ENCODE measurements around the gene TADA1. TPM values are rescaled to one million over a fixed set of nuclear protein-coding genes. Genes with fewer than 3 reads are reported as not detected.

TADA1 gene, protein sequence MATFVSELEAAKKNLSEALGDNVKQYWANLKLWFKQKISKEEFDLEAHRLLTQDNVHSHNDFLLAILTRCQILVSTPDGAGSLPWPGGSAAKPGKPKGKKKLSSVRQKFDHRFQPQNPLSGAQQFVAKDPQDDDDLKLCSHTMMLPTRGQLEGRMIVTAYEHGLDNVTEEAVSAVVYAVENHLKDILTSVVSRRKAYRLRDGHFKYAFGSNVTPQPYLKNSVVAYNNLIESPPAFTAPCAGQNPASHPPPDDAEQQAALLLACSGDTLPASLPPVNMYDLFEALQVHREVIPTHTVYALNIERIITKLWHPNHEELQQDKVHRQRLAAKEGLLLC
- total RNA-seq (2022) (14.7 and 15.9 TPM in 2 replicates), Bru-seq, nascent RNA (percentile 91 among the genes with signal in this experiment), BruChase-seq, experiment 1, labeled RNA remaining after a 6-hour chase (percentile 65 among the genes with signal in this experiment), BruChase-seq, experiment 2, labeled RNA remaining after a 2-hour chase (percentile 91 among the genes with signal in this experiment)
- long read RNA-seq, transcript TADA1-201 (8 exons, 2,159 nt): major isoform, 44 of 48 reads
- long read RNA-seq, partial matches to known transcripts: 0 of 48 reads
- long read RNA-seq, other reads (novel, unspliced or antisense): 4 of 48 reads

DNA sequence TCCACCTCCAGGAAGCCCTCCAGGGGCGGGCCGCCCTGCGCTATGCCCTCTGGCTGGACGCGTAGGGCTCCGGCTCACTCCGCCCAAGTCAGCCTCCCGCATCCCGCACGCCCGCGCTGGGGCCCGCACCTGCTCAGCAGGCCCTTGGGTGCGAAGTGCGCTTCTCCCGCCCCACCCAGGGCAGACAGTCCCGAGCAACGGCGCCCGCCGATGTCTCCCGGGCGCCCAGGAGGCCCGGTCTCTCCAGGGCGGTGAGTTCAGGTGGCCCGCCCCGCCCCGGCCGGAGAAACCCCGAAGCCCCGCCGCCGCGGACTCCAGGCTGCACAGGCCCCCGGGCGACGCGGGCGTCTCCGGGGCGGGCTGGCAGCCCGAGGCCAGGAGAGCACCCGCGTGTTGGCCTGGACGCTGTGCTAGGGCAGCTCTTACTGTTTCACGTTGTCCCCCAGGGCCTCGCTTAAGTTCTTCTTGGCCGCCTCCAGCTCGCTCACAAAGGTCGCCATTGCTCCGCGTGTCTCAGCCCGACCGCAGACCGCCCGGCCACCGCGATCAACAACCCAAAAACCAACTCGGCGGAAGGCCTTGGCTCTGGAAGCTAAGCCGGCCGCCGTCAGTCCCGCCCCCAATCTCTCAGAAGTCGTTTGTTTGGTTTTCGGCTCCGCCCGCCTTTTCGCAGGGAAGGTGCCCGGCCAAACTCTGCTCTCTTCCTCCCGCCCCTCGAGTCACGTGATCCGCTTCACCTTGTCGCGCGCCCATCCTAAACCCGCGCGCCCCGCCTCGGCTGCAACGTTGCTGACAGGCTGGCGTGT is at the start of gene TADA1:
Gene TADA1 (minus strand): TSS at position 531 of the 806 bp plus-strand sequence. CDS start 31 bp downstream, at position 500.
- CTCF ChIA-PET: interaction anchor here (0.5 to 6.3 kb wide), 9 partner anchors 27 to 535 kb away, joined by 3 to 67 read pairs (median 3); no protein-coding TSS in a partner anchor
- Mint-ChIP-seq H3K4me1 (ENCODE audit: insufficient read depth, unreplicated experiment) (peaks cover 38% of the 10 kb centered on the region), H3K9me3 (ENCODE audit: unreplicated experiment) (no peaks in the 10 kb centered on the region), H3K27ac (ENCODE audit: low read depth, unreplicated experiment) (peak within 1 kb of the TSS; percentile 95), H3K36me3 (ENCODE audit: insufficient read depth, unreplicated experiment) (peaks cover 19% of the 10 kb centered on the region), H3K27me3 (ENCODE audit: insufficient read depth, unreplicated experiment) (no peaks in the 10 kb centered on the region), H3K4me3 (ENCODE audit: unreplicated experiment) (peak within 1 kb of the TSS; percentile 92)
- peak; percentile 100 for DNase-seq (ENCODE audit: unreplicated experiment)
- no TSS peak for BruUV-seq (replicated peaks)
- intact Hi-C loops (cut with micrococcal nuclease): loop anchor here (2.0 kb wide), 1 partner anchor 37 kb away; the partner anchor contains the start of gene POGK
- POLR2A ChIA-PET: interaction anchor here (0.6 to 2.8 kb wide), 30 partner anchors 8 to 1245 kb away, joined by 3 to 46 read pairs (median 4); partner anchors contain the start of genes MGST3, POGK and POU2F1
- TF ChIP-seq, protein P1, sequence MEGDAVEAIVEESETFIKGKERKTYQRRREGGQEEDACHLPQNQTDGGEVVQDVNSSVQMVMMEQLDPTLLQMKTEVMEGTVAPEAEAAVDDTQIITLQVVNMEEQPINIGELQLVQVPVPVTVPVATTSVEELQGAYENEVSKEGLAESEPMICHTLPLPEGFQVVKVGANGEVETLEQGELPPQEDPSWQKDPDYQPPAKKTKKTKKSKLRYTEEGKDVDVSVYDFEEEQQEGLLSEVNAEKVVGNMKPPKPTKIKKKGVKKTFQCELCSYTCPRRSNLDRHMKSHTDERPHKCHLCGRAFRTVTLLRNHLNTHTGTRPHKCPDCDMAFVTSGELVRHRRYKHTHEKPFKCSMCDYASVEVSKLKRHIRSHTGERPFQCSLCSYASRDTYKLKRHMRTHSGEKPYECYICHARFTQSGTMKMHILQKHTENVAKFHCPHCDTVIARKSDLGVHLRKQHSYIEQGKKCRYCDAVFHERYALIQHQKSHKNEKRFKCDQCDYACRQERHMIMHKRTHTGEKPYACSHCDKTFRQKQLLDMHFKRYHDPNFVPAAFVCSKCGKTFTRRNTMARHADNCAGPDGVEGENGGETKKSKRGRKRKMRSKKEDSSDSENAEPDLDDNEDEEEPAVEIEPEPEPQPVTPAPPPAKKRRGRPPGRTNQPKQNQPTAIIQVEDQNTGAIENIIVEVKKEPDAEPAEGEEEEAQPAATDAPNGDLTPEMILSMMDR (IDR thresholded peaks at IDR 0.05; ENCODE audit: unreplicated experiment): no peak

DNA sequence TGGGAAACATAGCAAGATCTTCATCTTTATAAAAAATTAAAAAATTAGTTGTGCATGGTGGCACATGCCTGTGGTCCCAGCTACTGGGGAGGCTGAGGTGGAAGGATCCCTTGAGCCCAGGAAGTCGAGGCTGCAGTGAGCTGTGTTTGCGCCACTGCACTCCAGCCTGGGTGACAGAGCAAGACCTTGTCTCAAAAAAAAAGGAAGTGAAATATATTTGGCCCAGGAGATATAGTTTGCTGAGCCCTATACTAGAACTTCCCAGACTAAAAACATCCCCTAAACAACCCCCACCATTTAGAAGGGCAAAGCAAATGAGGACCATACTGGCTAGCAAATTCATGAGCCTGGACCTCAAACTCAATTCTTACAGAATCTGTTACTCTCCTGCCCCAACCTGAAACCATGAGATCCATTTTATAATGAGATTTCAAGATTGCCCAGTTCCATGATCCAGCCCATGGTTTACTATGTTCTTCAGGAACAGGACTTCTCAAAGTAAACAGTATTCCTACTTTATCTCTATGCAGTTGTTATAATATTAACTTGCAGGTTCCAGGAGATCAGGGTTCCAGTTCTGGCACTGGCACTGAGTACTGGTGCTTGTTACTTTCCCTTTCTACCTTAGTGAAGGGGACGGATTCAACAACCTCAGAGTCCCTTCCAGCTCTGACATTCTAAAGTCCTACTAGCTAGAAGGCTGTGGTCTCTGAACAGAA is 48.9 kb upstream of the TADA1 start:
- H3K4me3 Mint-ChIP-seq (ENCODE audit: unreplicated experiment): no peak overlapping the region
- H3K4me1 Mint-ChIP-seq (ENCODE audit: insufficient read depth, unreplicated experiment): peaks cover 6% of the 10 kb centered on the region
- no peaks in the 10 kb centered on the region for H3K36me3 Mint-ChIP-seq (ENCODE audit: insufficient read depth, unreplicated experiment)
- BruUV-seq (replicated peaks): no TSS peak
- TF ChIP-seq, protein P1 (IDR thresholded peaks at IDR 0.05; ENCODE audit: unreplicated experiment): no peak
- ChIA-PET POLR2A (no interaction called here), CTCF (interaction anchor here (0.6 to 5.5 kb wide), 6 partner anchors 13 to 134 kb away, joined by 3 to 54 read pairs (median 3); no protein-coding TSS in a partner anchor)
- no peak for DNase-seq (ENCODE audit: unreplicated experiment)
- no peak overlapping the region for H3K27ac Mint-ChIP-seq (ENCODE audit: low read depth, unreplicated experiment)
- no peaks in the 10 kb centered on the region for H3K9me3 Mint-ChIP-seq (ENCODE audit: unreplicated experiment)
- H3K27me3 Mint-ChIP-seq (ENCODE audit: insufficient read depth, unreplicated experiment): peaks cover 10% of the 10 kb centered on the region
- intact Hi-C loops (cut with micrococcal nuclease): no loop called here

DNA sequence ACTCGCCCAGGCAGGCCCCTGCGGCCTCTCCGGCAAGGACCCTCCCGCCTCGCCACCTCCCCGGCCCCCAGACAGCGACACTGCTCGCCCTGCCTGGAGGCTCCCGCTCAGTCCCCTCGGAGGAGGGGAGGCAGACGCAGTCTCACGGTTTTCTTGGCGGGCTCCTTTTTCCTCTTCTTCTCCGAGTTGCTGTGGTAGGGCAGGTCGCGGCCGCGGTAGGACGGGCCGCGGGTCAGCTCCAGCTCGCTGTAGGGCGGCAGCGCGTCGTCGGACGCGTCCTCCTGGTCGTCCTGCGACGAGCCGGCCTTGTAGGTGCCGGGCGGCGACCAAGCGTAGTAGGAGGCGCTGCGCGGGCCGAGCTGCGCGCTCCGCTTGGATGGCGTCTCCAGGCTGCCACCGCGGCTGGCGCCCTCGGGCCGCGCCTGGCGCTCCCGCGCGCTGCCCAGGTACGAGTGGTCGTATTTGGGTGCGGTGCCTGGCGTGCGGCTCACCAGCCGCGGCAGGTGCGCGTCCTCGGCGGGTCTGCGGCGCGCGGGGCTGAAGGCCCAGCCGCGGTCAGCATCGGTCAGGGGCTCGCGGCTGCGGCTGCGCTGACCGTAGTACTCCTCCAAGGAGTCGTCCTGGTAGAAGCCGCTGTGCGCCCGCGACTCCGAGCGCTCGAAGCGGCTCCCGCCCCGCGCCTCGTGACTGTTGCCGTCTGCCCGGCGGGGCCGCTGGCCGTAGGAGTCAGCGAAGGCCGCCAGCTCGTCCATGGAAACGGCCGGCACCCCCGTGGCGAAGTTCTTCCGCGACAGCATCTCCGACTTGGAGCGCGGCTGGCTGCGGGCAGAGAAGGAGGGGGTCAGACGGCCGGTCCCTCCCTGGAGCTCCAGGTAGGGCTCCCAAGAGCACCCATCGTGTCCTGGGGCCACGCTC is 44.8 kb upstream of the TADA1 start:
- Mint-ChIP-seq H3K4me3 (ENCODE audit: unreplicated experiment) (no peak overlapping the region), H3K9me3 (ENCODE audit: unreplicated experiment) (no peaks in the 10 kb centered on the region), H3K36me3 (ENCODE audit: insufficient read depth, unreplicated experiment) (no peaks in the 10 kb centered on the region), H3K4me1 (ENCODE audit: insufficient read depth, unreplicated experiment) (peaks cover 8% of the 10 kb centered on the region), H3K27ac (ENCODE audit: low read depth, unreplicated experiment) (no peak overlapping the region), H3K27me3 (ENCODE audit: insufficient read depth, unreplicated experiment) (no peaks in the 10 kb centered on the region)
- intact Hi-C loops (cut with micrococcal nuclease): no loop called here
- no peak for DNase-seq (ENCODE audit: unreplicated experiment)
- TF ChIP-seq, protein P1 (IDR thresholded peaks at IDR 0.05; ENCODE audit: unreplicated experiment): no peak
- POLR2A ChIA-PET: no interaction called here
- CTCF ChIA-PET: interaction anchor here (0.6 to 32.8 kb wide), 4 partner anchors 11 to 609 kb away, joined by 3 to 1662 read pairs (median 10); no protein-coding TSS in a partner anchor
- BruUV-seq (replicated peaks): no TSS peak

Data from MCF 10A (cell line).